HepG2 (cell line): Measurements from ENCODE around the gene GALNT18. TPM values are rescaled to one million over a fixed set of nuclear protein-coding genes. Genes with fewer than 3 reads are reported as not detected.

Experiments
- ATAC-seq: fragments of 200-7000 bp; cut with Tn5 transposase; 3 replicates; pipeline ENCODE4 v1.9.1; 2020; ENCODE audit warnings: mild to moderate bottlenecking, moderate library complexity
- BruUV-seq: library from RNA; stranded (reverse); fragments of 400-500 nt; replicated peaks from 2 replicates; lab custom pipeline; 2021; lab: Mats Ljungman, UMichigan
- CTCF ChIA-PET: fragments of 300-600 bp; formaldehyde crosslinking; extraction: SDS; loops from one replicate; lab custom pipeline; 2021; ENCODE audit warnings: low total read pairs, inconsistent platforms, low intra/inter-chr PET ratio; lab: Yijun Ruan, JAX
- POLR2A ChIA-PET: fragments of 350-600 bp; sonication (Branson Sonifier 250); formaldehyde crosslinking; loops from one replicate; lab custom pipeline; 2020; ENCODE audit warnings: antibody characterized with exemption, inconsistent platforms; lab: Yijun Ruan, JAX
- DNase-seq: peaks from one replicate; pipeline ENCODE4 v3.0.0-alpha.2; 2015; ENCODE audit warnings: low spot score
- FAIRE-seq: peaks from 3 replicates; lab custom pipeline; 2011; peaks lifted over from hg19 to GRCh38; lab: Jason Lieb, UNC
- H2AFZ ChIP-seq: one replicate; pipeline ENCODE4 v1.6.1; 2011; ENCODE audit warnings: low read length, inconsistent platforms
- H3K27ac ChIP-seq: fragments of 300-600 bp; 3 replicates; pipeline ENCODE4 v1.8.0; 2011; ENCODE audit warnings: mixed run types, mild to moderate bottlenecking, mixed read lengths, low read length, inconsistent platforms; ENCODE audit not compliant: insufficient read depth; ENCODE audit errors: extremely low read length
- H3K27me3 ChIP-seq, 2 experiments: fragments of 200-600 bp in 1 of 2; 2 replicates in 1 of 2; 3 replicates in 1 of 2; pipeline versions ENCODE4 v1.6.0 to v1.8.0; 2011; ENCODE audit warnings: low read length in 2 of 2, mild to moderate bottlenecking in 2 of 2, moderate library complexity in 2 of 2, inconsistent platforms in 1 of 2; ENCODE audit not compliant: insufficient read depth in 2 of 2, control insufficient read depth in 1 of 2
- H3K36me3 ChIP-seq, 2 experiments: fragments of 200-600 bp in 1 of 2; replicated peaks in 1 of 2; 2 replicates in 1 of 2; 3 replicates in 1 of 2; pipeline versions ENCODE4 v1.5.1 to v1.8.0; 2011; ENCODE audit warnings: low read length in 2 of 2, inconsistent platforms in 1 of 2; ENCODE audit not compliant: insufficient read depth in 2 of 2, control insufficient read depth in 1 of 2
- H3K4me1 ChIP-seq: 2 replicates; pipeline ENCODE4 v1.5.1; 2012; ENCODE audit warnings: low read length, inconsistent platforms; ENCODE audit not compliant: insufficient read depth
- H3K4me2 ChIP-seq: 2 replicates; pipeline ENCODE4 v1.6.0; 2011; ENCODE audit warnings: low read depth, low read length, inconsistent platforms
- H3K4me3 ChIP-seq, 3 experiments: fragments of 200-600 bp in 1 of 3; sonication (generic), shearing (Covaris generic) in 1 of 3; replicated peaks in 1 of 3; 2 replicates each; pipeline ENCODE4 v1.5.1; 2011 to 2016; ENCODE audit warnings: low read length in 3 of 3, inconsistent platforms in 2 of 3, low read depth in 2 of 3, mild to moderate bottlenecking in 2 of 3, control low read depth in 1 of 3, mixed read lengths in 1 of 3; ENCODE audit not compliant: insufficient read depth in 1 of 3
- H3K79me2 ChIP-seq: one replicate; pipeline ENCODE4 v1.6.1; 2011; ENCODE audit warnings: low read length, inconsistent platforms; ENCODE audit not compliant: insufficient read depth
- H3K9ac ChIP-seq: 2 replicates; pipeline ENCODE4 v1.6.0; 2011; ENCODE audit warnings: mild to moderate bottlenecking, low read depth, low read length, inconsistent platforms; ENCODE audit not compliant: insufficient read depth
- H3K9me3 ChIP-seq: 2 replicates; pipeline ENCODE4 v1.5.1; 2012; ENCODE audit warnings: mild to moderate bottlenecking, low read length
- H4K20me1 ChIP-seq: 2 replicates; pipeline ENCODE4 v1.6.0; 2011; ENCODE audit warnings: inconsistent platforms, mild to moderate bottlenecking, low read length, moderate library complexity; ENCODE audit not compliant: insufficient read depth
- KMT2A ChIP-seq: sonication (generic); formaldehyde crosslinking; IDR thresholded peaks from 2 replicates; pipeline ENCODE4 v1.4.0; 2020; ENCODE audit warnings: missing genetic modification reagents
- RXRB ChIP-seq: IDR thresholded peaks from 2 replicates; pipeline ENCODE4 v1.6.1; 2016; ENCODE audit warnings: borderline replicate concordance, missing genetic modification reagents, missing compliant biosample characterization
- TEF ChIP-seq: sonication (generic); formaldehyde crosslinking; IDR thresholded peaks from 2 replicates; pipeline ENCODE4 v1.5.0; 2020; ENCODE audit warnings: missing genetic modification reagents
- ZNF468 ChIP-seq: sonication (generic); formaldehyde crosslinking; IDR thresholded peaks from 2 replicates; pipeline ENCODE4 v1.8.0; 2022; ENCODE audit warnings: mild to moderate bottlenecking, moderate library complexity, missing genetic modification reagents
- ZNF766 ChIP-seq: sonication (generic); formaldehyde crosslinking; IDR thresholded peaks from 2 replicates; pipeline ENCODE4 v1.5.0; 2020; ENCODE audit warnings: missing genetic modification reagents, borderline replicate concordance
- WGBS: methylation state at CpG from one replicate; pipeline ENCODE4 v1.1.6; 2017; ENCODE audit warnings: low lambda C conversion rate; 5-methylcytosine and 5-hydroxymethylcytosine counted together
- in situ Hi-C: cut with HindIII; loops from 2 replicates; pipeline ENCODE4 v1.10.0; 2017; ENCODE audit warnings: low pct_unique_long_range_greater_than_20kb; ENCODE audit not compliant: extremely low pct_ligation_motif_present
- intact Hi-C: fragments of 100-400 bp; cut with micrococcal nuclease; formaldehyde crosslinking; loops from one replicate; pipeline ENCODE4 v1.10.0; 2022; ENCODE audit not compliant: unreplicated experiment
- polyA plus RNA-seq, 8 experiments: library from polyadenylated mRNA; depleted of rRNA in 3 of 8; stranded (reverse) in 7 of 8; unstranded in 1 of 8; fragments of >200 nt; fragmentation: Illumina TruSeq in 4 of 8; extraction: Trizol in 4 of 8; gene quantifications; 2 replicates each; pipeline versions ENCODE4 v1.2.1 to v1.2.3, GENCODE V29; 2011 to 2016; ENCODE audit warnings: low read depth in 4 of 8, missing spikeins in 1 of 8, mixed read lengths in 1 of 8; ENCODE audit not compliant: insufficient read depth in 1 of 8
- total RNA-seq, 5 experiments: library from RNA; depleted of rRNA; stranded (reverse); fragments of >200 nt; fragmentation: Illumina TruSeq; extraction: Trizol; gene quantifications; 2 replicates each; pipeline ENCODE4 v1.2.3, GENCODE V29; 2016; ENCODE audit warnings: low read depth in 1 of 5
- TF ChIP-seq, protein P1 (sequence below): sonication (generic); formaldehyde crosslinking; IDR thresholded peaks from 2 replicates; pipeline ENCODE4 v1.5.1; 2020; ENCODE audit warnings: missing genetic modification reagents, mild to moderate bottlenecking, borderline replicate concordance

GALNT18 gene
- total and polyA plus RNA-seq, 2 of the 13 experiments (the other 11 are each of a cell fraction or from before 2014, with no cell fraction given) = 0.11 TPM; not detected in 1

- TF ChIP-seq RXRB (CRISPR knock-in tag) (no peak), ZNF468 (CRISPR knock-in tag) (no peak)
- TF ChIP-seq, protein P1, sequence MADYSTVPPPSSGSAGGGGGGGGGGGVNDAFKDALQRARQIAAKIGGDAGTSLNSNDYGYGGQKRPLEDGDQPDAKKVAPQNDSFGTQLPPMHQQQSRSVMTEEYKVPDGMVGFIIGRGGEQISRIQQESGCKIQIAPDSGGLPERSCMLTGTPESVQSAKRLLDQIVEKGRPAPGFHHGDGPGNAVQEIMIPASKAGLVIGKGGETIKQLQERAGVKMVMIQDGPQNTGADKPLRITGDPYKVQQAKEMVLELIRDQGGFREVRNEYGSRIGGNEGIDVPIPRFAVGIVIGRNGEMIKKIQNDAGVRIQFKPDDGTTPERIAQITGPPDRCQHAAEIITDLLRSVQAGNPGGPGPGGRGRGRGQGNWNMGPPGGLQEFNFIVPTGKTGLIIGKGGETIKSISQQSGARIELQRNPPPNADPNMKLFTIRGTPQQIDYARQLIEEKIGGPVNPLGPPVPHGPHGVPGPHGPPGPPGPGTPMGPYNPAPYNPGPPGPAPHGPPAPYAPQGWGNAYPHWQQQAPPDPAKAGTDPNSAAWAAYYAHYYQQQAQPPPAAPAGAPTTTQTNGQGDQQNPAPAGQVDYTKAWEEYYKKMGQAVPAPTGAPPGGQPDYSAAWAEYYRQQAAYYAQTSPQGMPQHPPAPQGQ (CRISPR knock-in tag) = no peak
- TF ChIP-seq, all 625 proteins: peak for 0
These were observed 331.5 kb downstream of the GALNT18 start (continued) for GRCh38 chr11:11290354-11290753.

DNA sequence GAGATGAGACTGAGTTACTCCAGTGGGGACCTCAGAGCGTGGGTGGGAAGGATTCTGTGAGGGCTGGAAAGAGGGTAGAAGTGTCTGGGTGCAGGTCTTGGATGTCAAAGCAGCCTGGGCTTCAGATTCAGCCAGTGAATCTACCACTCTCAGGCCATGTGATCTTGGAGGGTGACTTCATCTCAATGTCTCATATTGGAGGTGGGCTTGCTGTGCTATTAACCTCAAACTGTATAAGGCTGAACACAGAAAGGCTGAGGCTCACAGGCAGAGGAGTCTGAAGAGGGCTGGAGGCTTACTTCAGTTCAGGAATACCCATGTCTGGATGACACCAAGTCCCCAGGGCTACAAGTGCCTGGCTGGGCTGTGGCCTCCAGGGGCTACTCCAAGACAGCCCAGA is 332.1 kb downstream of the GALNT18 start:
- intact Hi-C loops (no loop called here), in situ Hi-C loops (no loop called here)
- Histone ChIP-seq H3K9ac (no peak overlapping the region), H3K27me3 (peaks cover 3 to 11% of the 10 kb centered on the region in 2 experiments; a peak in 2 of 5 replicates), H3K36me3 (no peaks in the 10 kb centered on the region), H2AFZ (no peak overlapping the region), H3K4me1 (peaks cover 13% of the 10 kb centered on the region), H3K27ac (no peak overlapping the region), H4K20me1 (no peaks in the 10 kb centered on the region), H3K4me3 (no peak overlapping the region), H3K4me2 (no peak overlapping the region), H3K9me3 (no peaks in the 10 kb centered on the region)
- BruUV-seq = no TSS peak
- ChIA-PET POLR2A (no interaction called here), CTCF (no interaction called here)
- DNase-seq = no peak
- no peak for FAIRE-seq
- no peak for TF ChIP-seq KMT2A (CRISPR knock-in tag)
- TF ChIP-seq TEF (CRISPR knock-in tag) = no peak
- TF ChIP-seq ZNF766 (CRISPR knock-in tag) = no peak
- TF ChIP-seq, all 625 proteins: peak for 0
- 0% methylated on average over 1 of the region's 1 CpG for WGBS
- ATAC-seq = no peak
- H3K79me2 ChIP-seq = no peaks in the 10 kb centered on the region
